HG02798 (cell line): Measurements from ENCODE around the gene AOC3.
"Not testable (repeated sequence)": the region's sequence is repeated elsewhere in the genome, so short reads cannot be mapped to it uniquely, and the experiment has no call there.

Experiments used
- ATAC-seq: cut with Tn5 transposase; IDR thresholded peaks from one replicate; pipeline ENCODE4 v1.9.1; 2021; ENCODE audit warnings: mild to moderate bottlenecking; ENCODE audit not compliant: unreplicated experiment, poor library complexity

AOC3 gene

GRCh38 chr17:42865638-42866094 is 14.7 kb downstream of the AOC3 start:
- ATAC-seq: no peak

GRCh38 chr17:42866216-42866615 is 15.2 kb downstream of the AOC3 start:
- ATAC-seq: no peak

DNA sequence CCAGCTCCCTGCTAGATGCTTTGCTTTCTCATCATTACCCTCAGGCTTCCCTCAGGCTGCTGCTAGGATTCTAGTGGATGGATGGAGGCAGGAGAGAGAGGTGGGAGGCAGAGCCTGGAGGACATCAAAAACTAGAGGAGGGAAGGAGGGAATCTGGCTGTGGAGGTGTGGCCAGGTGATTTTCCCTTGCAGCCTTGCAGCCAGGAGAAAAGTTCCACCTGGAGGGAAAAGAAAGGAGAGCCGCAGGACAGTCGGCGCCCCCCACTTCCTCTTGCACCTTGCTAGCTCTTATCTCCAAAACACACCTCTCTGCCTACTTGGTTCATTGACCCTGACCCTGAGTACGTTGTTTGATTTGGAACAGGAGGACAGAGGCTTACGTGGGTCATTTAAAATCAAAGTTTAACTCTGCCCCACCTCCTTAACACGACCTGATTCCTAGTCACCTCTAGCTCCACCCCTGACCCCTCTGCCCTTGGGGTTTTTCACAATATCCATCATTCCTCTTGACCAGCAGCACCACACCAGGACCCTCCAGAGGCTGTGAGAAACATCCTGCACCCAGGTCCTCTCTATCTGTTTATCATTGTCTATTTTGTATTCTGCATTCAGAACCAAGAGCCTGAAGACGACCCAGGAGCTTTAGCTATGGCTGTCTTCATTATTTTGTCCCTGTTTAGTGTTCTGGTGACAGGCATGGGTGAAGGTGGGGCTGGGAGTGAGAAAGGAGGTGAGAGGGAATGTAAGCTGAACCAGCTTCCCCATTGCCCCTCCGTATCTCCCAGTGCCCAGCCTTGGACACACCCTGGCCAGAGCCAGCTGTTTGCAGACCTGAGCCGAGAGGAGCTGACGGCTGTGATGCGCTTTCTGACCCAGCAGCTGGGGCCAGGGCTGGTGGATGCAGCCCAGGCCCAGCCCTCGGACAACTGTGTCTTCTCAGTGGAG is 15.9 kb downstream of the AOC3 start:
- no peak for ATAC-seq

GRCh38 chr17:42867694-42868261 is 16.8 kb downstream of the AOC3 start:
- ATAC-seq: not testable (repeated sequence)

DNA sequence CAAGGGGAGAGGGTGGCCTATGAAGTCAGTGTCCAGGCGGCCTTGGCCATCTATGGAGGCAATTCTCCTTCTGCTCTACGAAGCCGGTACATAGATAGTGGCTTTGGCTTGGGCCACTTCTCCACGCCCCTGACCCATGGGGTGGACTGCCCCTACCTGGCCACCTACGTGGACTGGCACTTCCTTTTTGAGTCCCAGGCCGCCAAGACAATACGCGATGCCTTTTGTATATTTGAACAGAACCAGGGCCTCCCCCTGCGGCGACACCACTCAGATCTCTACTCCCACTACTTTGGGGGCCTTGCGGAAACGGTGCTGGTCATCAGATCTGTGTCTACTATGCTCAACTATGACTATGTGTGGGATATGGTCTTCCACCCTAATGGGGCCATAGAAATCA is 17.3 kb downstream of the AOC3 start:
- ATAC-seq: no peak

- ATAC-seq: no peak
Observed at GRCh38 chr17:42871647-42872046, 20.6 kb downstream of the AOC3 start.

DNA sequence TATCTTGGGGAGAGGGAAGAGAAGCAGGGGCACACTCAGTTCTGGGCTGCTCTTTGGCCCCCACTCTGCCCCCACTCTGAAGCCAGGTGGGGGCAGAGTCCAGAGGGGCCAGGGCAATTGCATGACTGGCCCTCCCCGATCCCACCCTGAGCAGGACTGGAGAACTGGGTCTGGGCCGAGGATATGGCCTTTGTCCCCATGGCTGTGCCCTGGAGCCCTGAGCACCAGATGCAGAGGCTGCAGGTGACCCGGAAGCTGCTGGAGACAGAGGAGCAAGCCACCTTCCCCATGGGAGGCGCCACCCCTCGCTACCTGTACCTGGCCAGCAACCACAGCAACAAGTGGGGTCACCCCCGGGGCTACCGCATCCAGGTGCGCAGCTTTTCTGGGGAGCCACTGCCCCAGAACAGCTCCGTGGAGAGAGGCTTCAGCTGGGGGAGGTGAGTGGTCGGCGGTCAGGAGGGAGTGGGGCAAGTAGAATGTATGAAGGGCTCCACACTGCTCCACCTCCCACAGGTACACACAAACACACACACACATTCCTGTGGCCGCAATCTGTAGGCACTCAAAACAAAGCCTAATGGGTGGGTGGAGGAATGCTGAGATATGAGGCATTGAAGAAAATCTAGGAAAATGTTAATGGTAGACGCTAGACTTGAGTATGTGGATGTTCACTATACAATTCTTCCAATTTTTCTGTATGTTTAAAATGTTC is 21.4 kb downstream of the AOC3 start:
- no peak for ATAC-seq

DNA sequence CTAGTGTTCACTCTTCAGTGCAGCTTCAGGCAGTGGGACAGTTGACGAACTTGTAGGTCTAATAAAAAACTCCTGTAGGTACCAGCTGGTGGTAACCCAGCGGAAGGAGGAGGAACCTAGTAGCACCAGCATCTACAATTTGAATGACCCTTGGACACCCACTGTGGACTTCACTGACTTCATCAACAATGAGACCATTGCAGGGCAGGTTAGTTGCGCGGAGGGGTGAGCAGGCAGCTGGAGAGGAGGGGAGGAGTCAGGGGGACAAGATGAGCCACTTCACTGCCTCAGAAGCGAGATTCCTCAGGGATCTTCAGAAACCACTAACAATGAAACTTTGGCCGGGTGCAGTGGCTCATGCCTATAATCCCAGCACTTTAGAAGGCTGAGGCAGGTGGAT is 22.3 kb downstream of the AOC3 start:
- no peak for ATAC-seq

DNA sequence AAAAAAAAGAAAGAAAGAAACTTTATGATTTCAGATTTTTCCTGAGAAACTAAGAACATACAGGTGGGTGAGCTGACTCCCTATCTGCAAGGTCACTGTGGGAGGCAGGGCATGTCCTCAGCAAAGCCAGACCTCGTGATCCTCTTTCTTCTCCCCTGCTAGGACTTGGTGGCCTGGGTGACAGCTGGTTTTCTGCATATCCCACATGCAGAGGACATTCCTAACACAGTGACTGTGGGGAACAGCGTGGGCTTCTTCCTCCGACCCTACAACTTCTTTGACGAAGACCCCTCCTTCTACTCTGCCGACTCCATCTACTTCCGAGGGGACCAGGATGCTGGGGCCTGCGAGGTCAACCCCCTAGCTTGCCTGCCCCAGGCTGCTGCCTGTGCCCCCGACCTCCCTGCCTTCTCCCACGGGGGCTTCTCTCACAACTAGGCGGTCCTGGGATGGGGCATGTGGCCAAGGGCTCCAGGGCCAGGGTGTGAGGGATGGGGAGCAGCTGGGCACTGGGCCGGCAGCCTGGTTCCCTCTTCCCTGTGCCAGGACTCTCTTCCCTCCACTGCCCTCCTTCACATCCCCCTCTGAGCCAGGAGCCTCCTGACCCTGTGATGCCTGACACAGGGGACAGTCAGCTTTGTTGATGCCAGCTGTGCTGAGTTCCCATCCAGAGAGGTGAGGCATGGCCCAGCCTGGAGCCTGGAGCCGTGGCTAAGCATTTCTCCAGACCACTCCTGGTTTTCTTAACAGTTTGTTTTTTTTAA is 23.1 kb downstream of the AOC3 start:
- not testable (repeated sequence) for ATAC-seq

DNA sequence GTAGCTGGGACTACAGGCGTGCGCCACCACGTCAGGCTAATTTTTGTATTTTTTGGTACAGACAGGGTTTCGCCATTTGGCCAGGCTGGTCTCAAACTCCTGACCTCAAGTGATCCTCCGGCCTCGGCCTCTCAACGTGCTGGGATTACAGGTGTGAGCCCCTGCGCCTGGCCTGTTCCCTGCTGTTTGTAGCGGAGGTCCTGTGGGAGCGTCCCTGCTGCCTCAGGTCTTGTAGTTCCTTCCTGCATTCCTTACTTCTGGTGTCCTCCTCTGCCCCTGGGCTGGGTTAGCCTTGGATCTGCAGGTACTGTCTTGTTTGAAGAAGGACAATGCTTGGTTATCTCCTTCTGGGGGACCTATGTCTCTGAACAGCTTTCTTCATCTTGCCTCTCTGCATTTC is 26.0 kb downstream of the AOC3 start:
- no peak for ATAC-seq

GRCh38 chr17:42878123-42878880 is 27.3 kb downstream of the AOC3 start:
- ATAC-seq: no peak

- no peak for ATAC-seq
Observed at GRCh38 chr17:42878924-42879595, 28.1 kb downstream of the AOC3 start.

DNA sequence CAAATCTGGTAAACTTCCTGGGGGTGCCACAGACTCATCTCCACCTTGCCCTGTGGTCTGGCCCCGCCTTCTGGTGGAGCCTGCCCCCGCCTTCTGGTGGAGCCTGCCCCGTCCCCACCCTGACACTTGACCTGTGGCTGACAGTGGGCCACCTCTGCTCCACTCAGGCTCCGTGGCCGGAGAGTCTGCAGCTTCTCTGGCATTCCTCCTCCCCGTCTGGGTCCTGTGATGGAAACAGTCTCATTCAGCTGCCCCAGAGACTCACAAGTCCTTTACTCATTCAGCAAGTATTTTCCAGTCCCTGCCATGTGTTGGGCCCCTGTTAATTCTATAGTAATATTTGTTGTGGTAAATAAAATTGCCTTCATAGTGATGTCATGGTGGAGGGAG is 28.6 kb downstream of the AOC3 start:
- no peak for ATAC-seq

DNA sequence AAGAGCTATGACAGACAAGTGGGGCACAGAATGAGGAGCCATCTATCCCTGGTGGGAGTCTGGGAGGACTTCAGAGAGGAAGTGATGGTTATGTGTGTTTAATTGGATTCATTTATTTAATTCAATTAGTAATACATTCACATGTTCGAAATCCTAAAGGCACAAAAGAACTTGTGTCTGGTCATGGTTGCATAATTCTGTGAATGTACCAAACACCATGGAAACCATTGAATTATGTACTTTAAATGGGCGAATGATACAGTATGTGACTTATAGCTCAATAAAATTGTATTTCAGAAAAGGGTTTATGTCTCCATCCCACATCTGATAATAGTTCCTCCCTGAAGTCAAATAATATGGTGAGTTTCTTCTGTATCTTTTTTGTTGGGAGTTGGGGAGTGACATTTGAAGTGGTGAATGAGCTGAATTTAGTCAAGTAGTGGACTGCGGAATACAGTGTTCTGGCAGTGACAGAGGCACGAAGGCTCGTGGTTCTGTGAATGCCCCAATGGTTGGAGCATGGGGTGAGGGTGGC is 29.8 kb downstream of the AOC3 start:
- ATAC-seq: no peak

GRCh38 chr17:42881706-42882105 is 30.7 kb downstream of the AOC3 start:
- not testable (repeated sequence) for ATAC-seq

GRCh38 chr17:42882166-42882565 is 31.2 kb downstream of the AOC3 start:
- ATAC-seq: no peak

GRCh38 chr17:42883802-42884558 is 33.0 kb downstream of the AOC3 start:
- ATAC-seq: no peak

GRCh38 chr17:42885806-42886205 is 34.8 kb downstream of the AOC3 start:
- ATAC-seq: not testable (repeated sequence)
